GM23248 (cell line): ENCODE results near the gene CAMK2D. TPM values are rescaled to one million over a fixed set of nuclear protein-coding genes. Genes with fewer than 3 reads are reported as not detected.

ENCODE experiments used
- DNase-seq: peaks from one replicate; pipeline ENCODE4 v3.0.0-alpha.2; 2015
- H2AFZ ChIP-seq: fragments of 200-600 bp; sonication (generic); 2 replicates; pipeline ENCODE4 v1.6.1; 2016; ENCODE audit warnings: antibody characterized with exemption
- H3F3A ChIP-seq: fragments of 200-600 bp; sonication (generic); 2 replicates; pipeline ENCODE4 v1.6.1; 2016; ENCODE audit warnings: mild to moderate bottlenecking, antibody characterized with exemption, mixed run types; ENCODE audit not compliant: insufficient read depth
- H3K27ac ChIP-seq: fragments of 200-600 bp; sonication (generic); 2 replicates; pipeline ENCODE4 v1.5.1; 2016; ENCODE audit warnings: mild to moderate bottlenecking
- H3K27me3 ChIP-seq: fragments of 200-600 bp; sonication (generic); replicated peaks from 2 replicates; pipeline ENCODE4 v1.6.1; 2016; ENCODE audit warnings: mild to moderate bottlenecking; ENCODE audit not compliant: insufficient read depth
- H3K36me3 ChIP-seq: fragments of 200-600 bp; sonication (generic); 2 replicates; pipeline ENCODE4 v1.6.1; 2016; ENCODE audit warnings: low read depth, mild to moderate bottlenecking
- H3K4me1 ChIP-seq: fragments of 200-600 bp; sonication (generic); 2 replicates; pipeline ENCODE4 v1.6.1; 2016; ENCODE audit warnings: mild to moderate bottlenecking; ENCODE audit not compliant: insufficient read depth
- H3K4me2 ChIP-seq: fragments of 200-600 bp; sonication (generic); one replicate; pipeline ENCODE4 v1.6.1; 2016; ENCODE audit warnings: mild to moderate bottlenecking; ENCODE audit not compliant: unreplicated experiment
- H3K4me3 ChIP-seq: fragments of 200-600 bp; sonication (generic); 2 replicates; pipeline ENCODE4 v1.5.1; 2016; ENCODE audit warnings: mild to moderate bottlenecking
- H3K79me2 ChIP-seq: fragments of 200-600 bp; sonication (generic); 2 replicates; pipeline ENCODE4 v1.6.1; 2016; ENCODE audit warnings: mild to moderate bottlenecking; ENCODE audit not compliant: insufficient read depth
- H3K9ac ChIP-seq: fragments of 200-600 bp; sonication (generic); 2 replicates; pipeline ENCODE4 v1.6.1; 2016; ENCODE audit warnings: mild to moderate bottlenecking
- H3K9me2 ChIP-seq: fragments of 200-600 bp; sonication (generic); 2 replicates; pipeline ENCODE4 v1.6.1; 2016; ENCODE audit warnings: mixed run types, mild to moderate bottlenecking, moderate library complexity; ENCODE audit not compliant: insufficient read depth
- H3K9me3 ChIP-seq: fragments of 200-600 bp; sonication (generic); one replicate; pipeline ENCODE4 v1.6.1; 2017; ENCODE audit warnings: low read depth
- H4K20me1 ChIP-seq: fragments of 200-600 bp; sonication (generic); 2 replicates; pipeline ENCODE4 v1.6.0; 2016; ENCODE audit not compliant: insufficient read depth
- EZH2 ChIP-seq: fragments of 200-600 bp; sonication (generic); IDR thresholded peaks from 2 replicates; pipeline ENCODE4 v1.6.1; 2018; ENCODE audit warnings: antibody characterized with exemption, mild to moderate bottlenecking; ENCODE audit not compliant: insufficient read depth, poor library complexity, severe bottlenecking
- EZH2phosphoT487 ChIP-seq: fragments of 200-600 bp; sonication (generic); IDR thresholded peaks from 2 replicates; pipeline ENCODE4 v1.6.1; 2018; ENCODE audit warnings: antibody characterized with exemption, moderate library complexity, mild to moderate bottlenecking, low read depth; ENCODE audit not compliant: insufficient read depth
- WGBS, 2 experiments: methylation state at CpG; one replicate each; pipeline ENCODE4 v1.1.6; 2015 to 2017; ENCODE audit warnings: low lambda C conversion rate in 2 of 2, low coverage in 1 of 2; ENCODE audit errors: missing lambda C conversion rate in 2 of 2; 5-methylcytosine and 5-hydroxymethylcytosine counted together
- in situ Hi-C: fragments of 300-500 bp; cut with MboI; formaldehyde crosslinking; loops from 2 replicates; pipeline ENCODE4 v1.15.0; 2020
- polyA plus RNA-seq: library from polyadenylated mRNA; unstranded; fragments of >200 nt; fragmentation: Nextera tagmentation; extraction: Ambion mirVana; gene quantifications from 2 replicates; pipeline ENCODE4 v1.2.1, GENCODE V29; 2016
- total RNA-seq: library from RNA; depleted of rRNA; stranded (reverse); fragments of >200 nt; shearing (Covaris generic); gene quantifications from 2 replicates; pipeline ENCODE4 v1.2.3, GENCODE V29; 2014

The CAMK2D gene
- total and polyA plus RNA-seq, 2 experiments from 2014 or later: 78.8 to 94.5 TPM

GRCh38 chr4:113445286-113445685, 316.3 kb downstream of the CAMK2D start:
- Histone ChIP-seq H3K4me3 (peak overlapping the region; percentile 51), H3K9me2 (no peaks in the 10 kb centered on the region), H3K9ac (peak overlapping the region; percentile 72), H3K36me3 (no peaks in the 10 kb centered on the region), H3K27me3 (no peaks in the 10 kb centered on the region), H3K9me3 (no peaks in the 10 kb centered on the region), H3F3A (peaks cover 55% of the 10 kb centered on the region), H3K27ac (peak overlapping the region; percentile 96), H2AFZ (peak overlapping the region; percentile 7; the same call in 1 of the 2 replicates), H4K20me1 (no peaks in the 10 kb centered on the region), H3K79me2 (no peaks in the 10 kb centered on the region), H3K4me2 (peak overlapping the region; percentile 82), H3K4me1 (peaks cover 31% of the 10 kb centered on the region)
- peak; percentile 96 for DNase-seq
- WGBS, 2 experiments: 1% methylated on average over 5 of the region's 5 CpGs
- in situ Hi-C loops: no loop called here
- TF ChIP-seq EZH2phosphoT487 (no peak), EZH2 (no peak)

GRCh38 chr4:113444386-113444785, 317.2 kb downstream of the CAMK2D start:
- H3K9me2 ChIP-seq: no peaks in the 10 kb centered on the region
- peak; percentile 64 for DNase-seq
- peak overlapping the region; percentile 72 for H3K9ac ChIP-seq
- no peaks in the 10 kb centered on the region for H3K79me2 ChIP-seq
- no peaks in the 10 kb centered on the region for H4K20me1 ChIP-seq
- H3K9me3 ChIP-seq: no peaks in the 10 kb centered on the region
- peak overlapping the region; percentile 37; the same call in 1 of the 2 replicates for H3K4me3 ChIP-seq
- H3K4me1 ChIP-seq: peaks cover 31% of the 10 kb centered on the region
- TF ChIP-seq EZH2 (no peak), EZH2phosphoT487 (no peak)
- in situ Hi-C loops: no loop called here
- no peaks in the 10 kb centered on the region for H3K36me3 ChIP-seq
- peaks cover 55% of the 10 kb centered on the region for H3F3A ChIP-seq
- no peaks in the 10 kb centered on the region for H3K27me3 ChIP-seq
- H2AFZ ChIP-seq: no peak overlapping the region
- peak overlapping the region; percentile 36 for H3K4me2 ChIP-seq
- 10 to 18% methylated on average over 1 of the region's 1 CpG for WGBS, 2 experiments
- peak overlapping the region; percentile 96 for H3K27ac ChIP-seq

- in situ Hi-C loops: no loop called here
- 88 to 89% methylated on average over 6 of the region's 6 CpGs for WGBS, 2 experiments
- H3K4me3 ChIP-seq: no peak overlapping the region
- H3F3A ChIP-seq: peaks cover 47% of the 10 kb centered on the region
- no peaks in the 10 kb centered on the region for H3K79me2 ChIP-seq
- H2AFZ ChIP-seq: no peak overlapping the region
- H3K9ac ChIP-seq: no peak overlapping the region
- H3K9me2 ChIP-seq: no peaks in the 10 kb centered on the region
- no peak for DNase-seq
- peaks cover 31% of the 10 kb centered on the region for H3K4me1 ChIP-seq
- H3K36me3 ChIP-seq: no peaks in the 10 kb centered on the region
- H3K4me2 ChIP-seq: no peak overlapping the region
- no peak for TF ChIP-seq EZH2
- H4K20me1 ChIP-seq: no peaks in the 10 kb centered on the region
- H3K9me3 ChIP-seq: no peaks in the 10 kb centered on the region
- no peak overlapping the region for H3K27ac ChIP-seq
- no peaks in the 10 kb centered on the region for H3K27me3 ChIP-seq
Observed at GRCh38 chr4:113442826-113443225, 318.7 kb downstream of the CAMK2D start.

GRCh38 chr4:113440371-113440770, 321.2 kb downstream of the CAMK2D start:
- in situ Hi-C loops: no loop called here
- Histone ChIP-seq H2AFZ (no peak overlapping the region), H3F3A (peaks cover 48% of the 10 kb centered on the region), H4K20me1 (no peaks in the 10 kb centered on the region), H3K27ac (no peak overlapping the region), H3K27me3 (no peaks in the 10 kb centered on the region), H3K9me2 (no peaks in the 10 kb centered on the region), H3K9ac (no peak overlapping the region), H3K9me3 (no peaks in the 10 kb centered on the region), H3K4me2 (no peak overlapping the region), H3K4me1 (peaks cover 41% of the 10 kb centered on the region), H3K79me2 (no peaks in the 10 kb centered on the region), H3K36me3 (no peaks in the 10 kb centered on the region), H3K4me3 (no peak overlapping the region)
- TF ChIP-seq EZH2phosphoT487: no peak
- DNase-seq: no peak
- 97 to 99% methylated on average over 4 of the region's 4 CpGs for WGBS, 2 experiments

- Histone ChIP-seq H3K9me2 (no peaks in the 10 kb centered on the region), H3K79me2 (no peaks in the 10 kb centered on the region), H3K27ac (no peak overlapping the region), H3K27me3 (no peaks in the 10 kb centered on the region), H3K9me3 (no peaks in the 10 kb centered on the region), H3K36me3 (no peaks in the 10 kb centered on the region), H3K4me2 (no peak overlapping the region), H3K9ac (no peak overlapping the region), H3F3A (peaks cover 48% of the 10 kb centered on the region), H3K4me3 (no peak overlapping the region), H3K4me1 (peaks cover 43% of the 10 kb centered on the region), H2AFZ (no peak overlapping the region), H4K20me1 (no peaks in the 10 kb centered on the region)
- in situ Hi-C loops: no loop called here
- TF ChIP-seq EZH2phosphoT487: no peak
- no peak for TF ChIP-seq EZH2
- 97 to 98% methylated on average over 5 of the region's 5 CpGs for WGBS, 2 experiments
- DNase-seq: no peak
Observed at GRCh38 chr4:113438596-113438995, 322.9 kb downstream of the CAMK2D start.
